Measurements from ENCODE around the gene SYT2.
"Not testable (repeated sequence)": the region's sequence is repeated elsewhere in the genome, so short reads cannot be mapped to it uniquely, and the experiment has no call there.

The SYT2 gene

DNA sequence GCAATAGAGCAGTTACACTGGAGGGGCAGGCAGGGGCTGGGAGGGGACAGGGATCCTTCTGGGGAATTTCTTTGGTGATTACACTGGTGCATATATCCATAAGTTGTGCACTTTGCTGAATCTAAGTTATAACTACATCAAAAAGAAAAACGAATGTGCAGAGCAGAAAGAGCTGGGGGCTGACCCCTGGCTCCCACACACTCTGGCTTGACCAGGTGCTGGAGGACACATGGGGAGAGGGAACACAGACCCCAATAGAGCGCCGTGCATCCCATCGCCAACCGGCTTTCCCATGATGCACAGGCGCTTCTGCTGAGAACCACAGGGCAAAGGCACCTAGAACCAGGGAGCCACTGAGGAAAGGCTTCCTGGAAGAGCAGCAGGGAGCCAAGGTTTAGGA lies 80.2 kb downstream of the SYT2 start:
- H3K27me3 ChIP-seq (ENCODE audit: control insufficient read depth, insufficient read depth, low read length); H3K9me3 ChIP-seq (ENCODE audit: control insufficient read depth, insufficient read depth, low read length); H3K4me1 ChIP-seq (ENCODE audit: control insufficient read depth, insufficient read depth, low read length); H3K27ac ChIP-seq (ENCODE audit: low read depth, low read length); H3K4me3 ChIP-seq (ENCODE audit: low read depth, low read length); H3K36me3 ChIP-seq (ENCODE audit: control insufficient read depth, insufficient read depth, low read length); H3K9ac ChIP-seq (ENCODE audit: low read depth, low read length): not testable (repeated sequence)

DNA sequence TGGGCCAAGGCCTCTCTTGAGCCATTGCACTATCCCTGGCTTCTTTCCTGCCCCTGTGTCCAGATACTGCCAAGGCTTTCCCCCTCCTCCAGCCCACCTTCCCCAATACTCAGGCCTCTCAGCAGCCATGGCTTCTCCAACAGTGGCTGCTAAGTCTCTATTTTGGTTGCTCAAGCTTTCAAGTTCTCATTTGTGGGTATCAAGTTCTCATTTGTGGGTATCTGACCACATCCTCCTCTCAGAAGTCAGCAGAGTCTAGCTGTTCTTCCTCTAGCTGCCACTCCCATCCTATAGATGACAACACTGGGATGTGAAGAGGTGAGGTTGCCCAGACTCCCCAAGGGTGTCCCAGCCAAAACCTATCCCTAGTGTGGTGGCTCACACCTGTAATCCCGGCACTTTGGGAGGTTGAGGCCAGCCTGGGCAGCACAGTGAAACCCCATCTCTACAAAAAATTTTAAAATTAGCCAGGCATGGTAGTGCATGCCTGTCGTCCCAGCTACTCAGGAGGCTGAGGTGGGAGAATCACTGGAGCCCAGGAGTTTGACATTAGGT lies 80.9 kb downstream of the SYT2 start:
- not testable (repeated sequence) for H3K36me3 ChIP-seq (ENCODE audit: control insufficient read depth, insufficient read depth, low read length); H3K4me3 ChIP-seq (ENCODE audit: low read depth, low read length); H3K27ac ChIP-seq (ENCODE audit: low read depth, low read length); H3K9ac ChIP-seq (ENCODE audit: low read depth, low read length); H3K4me1 ChIP-seq (ENCODE audit: control insufficient read depth, insufficient read depth, low read length); H3K27me3 ChIP-seq (ENCODE audit: control insufficient read depth, insufficient read depth, low read length); H3K9me3 ChIP-seq (ENCODE audit: control insufficient read depth, insufficient read depth, low read length)

DNA sequence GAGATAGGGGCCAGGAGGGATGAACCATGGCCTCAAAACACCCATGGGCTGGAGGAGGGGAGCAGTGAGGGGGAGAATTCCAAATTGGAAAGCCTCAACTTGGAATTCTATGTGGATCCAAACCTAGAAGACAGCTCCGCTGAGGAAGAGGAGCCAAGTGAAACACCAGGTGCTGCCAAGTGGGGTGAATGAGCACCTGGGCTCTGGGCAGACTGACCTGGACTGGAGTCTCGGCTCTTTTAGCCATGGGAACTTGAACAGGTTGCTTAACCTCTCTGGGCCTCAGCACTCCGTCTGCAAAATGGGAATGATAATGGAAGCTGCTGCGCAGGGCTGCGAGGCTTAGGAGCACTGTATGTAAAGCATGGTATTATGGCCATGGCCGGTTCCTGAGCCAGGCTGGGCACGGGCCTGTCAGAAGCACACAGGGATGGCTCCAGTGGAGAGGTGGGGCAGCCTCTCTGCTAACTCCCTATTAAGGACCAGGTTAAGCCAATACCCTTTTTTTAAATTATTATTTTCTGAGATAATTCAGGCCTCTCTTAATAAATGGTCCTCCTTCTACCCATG lies 81.5 kb downstream of the SYT2 start:
- no peaks in the 10 kb centered on the region for H3K36me3 ChIP-seq (ENCODE audit: control insufficient read depth, insufficient read depth, low read length)
- H3K4me1 ChIP-seq (ENCODE audit: control insufficient read depth, insufficient read depth, low read length): no peaks in the 10 kb centered on the region

DNA sequence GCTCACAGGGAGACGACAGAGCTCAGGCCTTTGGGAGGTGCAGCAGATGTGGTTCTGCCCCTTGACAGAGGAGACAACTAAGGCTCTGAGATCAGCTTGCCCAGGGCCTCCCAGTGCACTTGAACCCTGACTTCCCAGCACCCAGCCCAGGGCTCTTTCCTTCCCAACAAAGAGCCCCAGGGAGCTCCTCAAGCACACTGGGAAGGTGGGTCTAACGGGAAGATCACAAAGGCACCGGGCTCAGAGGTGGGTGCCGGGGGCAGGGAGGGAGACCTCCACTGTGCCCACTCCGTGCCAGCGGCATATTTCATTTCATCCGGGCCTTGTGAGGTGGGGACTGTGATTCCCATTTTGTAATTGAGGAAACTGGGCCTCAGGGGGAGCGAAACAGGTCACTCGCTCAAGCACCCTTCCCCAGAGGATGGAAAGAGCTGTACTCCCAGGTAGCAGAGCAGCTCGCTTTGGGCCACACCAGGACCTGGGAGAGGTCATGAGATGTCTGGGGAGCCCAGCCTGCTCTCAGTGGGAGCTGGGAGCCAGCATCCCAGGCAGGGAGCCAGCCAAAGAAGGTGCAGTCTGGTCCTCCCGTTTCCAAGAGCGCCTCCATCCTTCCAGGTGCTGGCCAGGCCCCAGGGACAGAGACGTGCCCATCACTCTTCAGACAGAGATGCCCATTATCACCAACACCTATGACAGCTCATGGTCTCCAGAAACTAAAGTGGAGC lies 82.3 kb downstream of the SYT2 start:
- H3K4me3 ChIP-seq (ENCODE audit: low read depth, low read length): no peak overlapping the region
- H3K4me1 ChIP-seq (ENCODE audit: control insufficient read depth, insufficient read depth, low read length): no peaks in the 10 kb centered on the region; the same call in 1 of the 2 replicates
- no peak overlapping the region for H3K27ac ChIP-seq (ENCODE audit: low read depth, low read length)
- no peaks in the 10 kb centered on the region for H3K36me3 ChIP-seq (ENCODE audit: control insufficient read depth, insufficient read depth, low read length)
- no peaks in the 10 kb centered on the region for H3K9me3 ChIP-seq (ENCODE audit: control insufficient read depth, insufficient read depth, low read length)
- H3K9ac ChIP-seq (ENCODE audit: low read depth, low read length): no peak overlapping the region
- H3K27me3 ChIP-seq (ENCODE audit: control insufficient read depth, insufficient read depth, low read length): no peaks in the 10 kb centered on the region

More for the DNA sequence above, 81.5 kb downstream of the SYT2 start:
- H3K9ac ChIP-seq (ENCODE audit: low read depth, low read length): no peak overlapping the region
- no peaks in the 10 kb centered on the region for H3K9me3 ChIP-seq (ENCODE audit: control insufficient read depth, insufficient read depth, low read length)
- H3K4me3 ChIP-seq (ENCODE audit: low read depth, low read length): no peak overlapping the region
- no peaks in the 10 kb centered on the region for H3K27me3 ChIP-seq (ENCODE audit: control insufficient read depth, insufficient read depth, low read length)
- no peak overlapping the region for H3K27ac ChIP-seq (ENCODE audit: low read depth, low read length)

DNA sequence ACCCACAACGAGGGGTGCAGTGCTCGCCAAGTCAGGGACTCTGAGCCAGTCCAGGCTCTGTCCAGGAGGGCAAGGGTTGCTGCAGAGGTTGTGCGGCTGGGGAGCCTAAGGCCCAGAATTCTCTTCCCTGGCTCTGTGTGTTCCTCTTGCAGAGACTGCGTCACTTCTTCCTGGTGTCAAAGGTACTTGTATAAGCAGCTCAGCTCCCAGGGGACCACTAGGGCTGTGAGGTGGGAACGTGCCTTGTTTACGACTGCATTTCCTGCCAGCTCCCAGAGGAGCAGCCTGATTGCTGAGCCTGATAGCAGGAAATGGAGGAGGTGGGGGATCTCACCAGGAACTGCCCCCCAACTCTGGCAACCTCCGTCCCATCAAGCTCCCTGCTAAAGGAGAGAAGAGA lies 83.2 kb downstream of the SYT2 start:
- not testable (repeated sequence) for H3K4me1 ChIP-seq (ENCODE audit: control insufficient read depth, insufficient read depth, low read length); H3K27me3 ChIP-seq (ENCODE audit: control insufficient read depth, insufficient read depth, low read length); H3K4me3 ChIP-seq (ENCODE audit: low read depth, low read length); H3K36me3 ChIP-seq (ENCODE audit: control insufficient read depth, insufficient read depth, low read length); H3K9ac ChIP-seq (ENCODE audit: low read depth, low read length); H3K27ac ChIP-seq (ENCODE audit: low read depth, low read length); H3K9me3 ChIP-seq (ENCODE audit: control insufficient read depth, insufficient read depth, low read length)

DNA sequence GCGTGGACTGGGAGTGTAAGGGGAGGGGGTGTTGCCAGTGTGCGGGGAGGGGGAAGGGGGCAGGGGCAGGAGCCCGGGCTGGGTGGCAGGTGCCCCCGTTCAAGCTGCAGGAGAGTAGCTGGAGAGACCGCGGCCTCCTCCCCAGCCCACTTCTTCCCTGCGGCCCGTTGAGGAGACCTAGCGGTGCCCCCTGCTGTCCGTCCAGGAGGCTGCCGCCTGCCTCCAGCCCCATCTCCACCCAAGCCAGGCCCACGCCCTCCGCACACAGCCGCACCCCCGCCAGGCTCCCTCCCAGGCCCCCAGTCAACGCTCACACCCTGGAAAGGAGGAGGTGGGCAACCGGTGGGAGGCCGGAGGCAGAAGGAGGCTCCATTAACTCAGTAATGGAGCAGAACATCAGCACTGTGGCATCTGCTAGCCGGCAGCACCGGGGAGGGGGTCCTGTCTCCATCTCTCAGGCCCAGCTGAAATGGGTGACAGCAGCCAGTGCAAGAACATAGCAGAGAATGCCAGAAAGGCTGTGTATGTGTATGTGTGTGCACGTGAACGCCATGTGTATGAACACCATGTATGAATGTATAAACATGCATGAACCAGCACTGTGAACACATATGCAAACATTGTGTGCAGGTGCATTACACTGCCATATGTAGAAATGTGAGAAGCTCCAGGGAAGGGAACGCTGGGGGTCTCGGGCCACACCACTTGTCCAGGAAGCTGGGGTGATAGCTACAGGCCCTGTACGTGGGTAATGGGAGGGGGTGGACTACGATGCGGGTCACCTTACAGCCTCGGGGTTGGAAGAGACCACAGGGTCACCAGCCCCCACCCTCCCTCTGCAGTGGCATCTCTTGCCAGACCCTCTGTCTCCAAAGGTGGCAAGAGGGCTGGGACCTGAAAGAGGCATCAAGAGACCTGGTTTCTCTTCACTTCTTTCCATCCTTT lies 84.6 kb downstream of the SYT2 start:
- Histone ChIP-seq H3K27me3 (ENCODE audit: control insufficient read depth, insufficient read depth, low read length) (no peaks in the 10 kb centered on the region), H3K36me3 (ENCODE audit: control insufficient read depth, insufficient read depth, low read length) (no peaks in the 10 kb centered on the region), H3K9me3 (ENCODE audit: control insufficient read depth, insufficient read depth, low read length) (no peaks in the 10 kb centered on the region), H3K4me3 (ENCODE audit: low read depth, low read length) (no peak overlapping the region), H3K9ac (ENCODE audit: low read depth, low read length) (no peak overlapping the region), H3K27ac (ENCODE audit: low read depth, low read length) (no peak overlapping the region), H3K4me1 (ENCODE audit: control insufficient read depth, insufficient read depth, low read length) (no peaks in the 10 kb centered on the region; the same call in 1 of the 2 replicates)

DNA sequence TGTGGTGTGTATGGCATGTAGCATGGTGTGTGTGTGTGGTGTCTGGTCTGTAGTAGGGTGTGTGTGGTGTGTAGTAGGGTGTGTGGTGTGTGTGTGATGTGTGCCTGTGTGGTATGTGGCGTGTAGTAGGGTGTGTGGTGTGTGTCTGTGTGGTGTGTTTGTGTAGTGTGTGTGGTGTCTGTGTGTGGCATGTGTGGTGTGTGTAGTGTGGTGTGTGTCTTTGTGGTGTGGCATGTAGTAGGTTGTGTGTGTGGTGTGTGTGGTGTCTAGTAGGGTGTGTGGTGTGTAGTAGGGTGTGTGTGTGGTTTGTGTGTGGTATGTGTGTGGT lies 85.5 kb downstream of the SYT2 start:
- no peaks in the 10 kb centered on the region for H3K27me3 ChIP-seq (ENCODE audit: control insufficient read depth, insufficient read depth, low read length)
- H3K27ac ChIP-seq (ENCODE audit: low read depth, low read length): no peak overlapping the region
- no peaks in the 10 kb centered on the region for H3K9me3 ChIP-seq (ENCODE audit: control insufficient read depth, insufficient read depth, low read length)
- no peak overlapping the region for H3K4me3 ChIP-seq (ENCODE audit: low read depth, low read length)
- H3K9ac ChIP-seq (ENCODE audit: low read depth, low read length): no peak overlapping the region
- H3K36me3 ChIP-seq (ENCODE audit: control insufficient read depth, insufficient read depth, low read length): no peaks in the 10 kb centered on the region
- H3K4me1 ChIP-seq (ENCODE audit: control insufficient read depth, insufficient read depth, low read length): no peaks in the 10 kb centered on the region; the same call in 1 of the 2 replicates

DNA sequence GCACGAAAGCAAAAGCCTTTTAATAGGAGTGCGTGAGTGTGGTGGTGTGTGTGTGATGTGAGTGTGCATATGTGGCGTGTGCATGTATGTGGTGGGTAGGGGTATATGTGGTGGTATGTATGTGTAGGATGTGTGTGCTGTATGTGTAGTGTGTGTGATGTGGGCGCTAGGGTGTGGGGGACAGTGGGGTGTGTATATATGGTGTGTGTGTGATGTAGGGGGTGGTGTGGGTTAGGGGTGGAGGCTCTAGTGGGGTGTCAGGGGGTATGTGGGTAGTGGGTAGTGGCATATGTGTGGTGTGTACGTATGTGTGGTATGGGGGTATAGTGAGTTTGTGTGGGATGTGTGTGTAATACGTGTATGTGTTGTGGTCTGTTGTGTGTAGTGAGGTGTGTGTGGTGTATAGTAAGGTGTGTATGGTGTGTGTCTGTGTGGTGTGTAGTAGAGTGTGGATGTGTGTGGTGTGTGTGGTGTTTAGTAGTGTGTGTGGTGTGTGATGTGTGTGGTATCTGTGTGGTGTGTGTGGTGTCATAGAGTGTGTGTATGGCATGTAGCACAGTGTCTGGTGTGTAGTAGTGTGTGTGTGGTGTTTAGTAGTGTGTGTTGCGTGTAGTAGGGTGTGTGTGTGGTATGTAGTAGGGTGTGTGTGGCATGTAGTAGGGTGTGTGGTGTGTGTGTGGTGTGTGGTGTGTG lies 86.0 kb downstream of the SYT2 start:
- H3K4me3 ChIP-seq (ENCODE audit: low read depth, low read length): no peak overlapping the region
- H3K27ac ChIP-seq (ENCODE audit: low read depth, low read length): no peak overlapping the region
- no peaks in the 10 kb centered on the region for H3K36me3 ChIP-seq (ENCODE audit: control insufficient read depth, insufficient read depth, low read length)
- H3K27me3 ChIP-seq (ENCODE audit: control insufficient read depth, insufficient read depth, low read length): no peaks in the 10 kb centered on the region
- no peaks in the 10 kb centered on the region; the same call in 1 of the 2 replicates for H3K4me1 ChIP-seq (ENCODE audit: control insufficient read depth, insufficient read depth, low read length)
- H3K9ac ChIP-seq (ENCODE audit: low read depth, low read length): no peak overlapping the region
- H3K9me3 ChIP-seq (ENCODE audit: control insufficient read depth, insufficient read depth, low read length): no peaks in the 10 kb centered on the region

DNA sequence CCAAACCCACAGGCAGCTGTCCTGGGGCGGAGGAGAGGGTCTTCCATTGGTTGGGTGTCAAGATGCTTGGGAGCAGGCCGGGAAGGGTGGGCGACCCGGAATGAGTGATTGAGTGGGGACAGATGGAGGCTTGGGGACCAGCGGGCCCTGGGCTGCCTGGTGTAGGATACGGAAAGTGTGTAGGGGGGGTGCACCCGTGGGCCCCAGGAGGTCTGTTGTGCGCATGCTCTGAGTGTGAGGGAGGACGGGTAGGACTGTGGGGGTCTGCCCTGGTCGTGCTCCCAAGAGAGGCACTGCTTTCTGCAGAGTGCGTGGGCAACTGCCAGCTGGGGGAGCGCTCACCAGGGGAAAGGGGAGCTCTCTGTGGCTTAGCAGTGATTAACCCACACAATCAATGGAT lies 86.8 kb downstream of the SYT2 start:
- not testable (repeated sequence) for H3K9me3 ChIP-seq (ENCODE audit: control insufficient read depth, insufficient read depth, low read length); H3K27me3 ChIP-seq (ENCODE audit: control insufficient read depth, insufficient read depth, low read length); H3K4me3 ChIP-seq (ENCODE audit: low read depth, low read length); H3K9ac ChIP-seq (ENCODE audit: low read depth, low read length); H3K4me1 ChIP-seq (ENCODE audit: control insufficient read depth, insufficient read depth, low read length); H3K27ac ChIP-seq (ENCODE audit: low read depth, low read length); H3K36me3 ChIP-seq (ENCODE audit: control insufficient read depth, insufficient read depth, low read length)

DNA sequence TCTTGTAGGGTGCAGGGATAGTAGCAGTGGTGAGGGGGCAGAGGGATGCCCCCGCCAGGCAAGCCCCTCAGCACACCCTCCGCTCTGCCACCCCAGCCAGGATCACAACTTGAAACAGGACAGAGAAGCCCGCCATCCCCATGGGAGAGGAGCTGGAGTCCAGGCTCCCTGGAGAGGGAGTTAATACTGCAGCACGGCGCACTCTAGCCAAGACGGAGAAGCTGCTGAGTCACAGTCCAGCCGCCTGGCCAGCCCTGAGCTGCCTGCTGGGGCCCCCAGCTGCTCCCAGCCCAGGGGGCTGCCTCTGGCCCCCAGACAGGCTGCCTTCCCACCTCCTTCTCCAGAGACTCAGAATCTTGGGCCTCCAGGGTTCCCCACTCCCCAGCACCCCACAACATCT lies 87.2 kb downstream of the SYT2 start:
- no peaks in the 10 kb centered on the region for H3K9me3 ChIP-seq (ENCODE audit: control insufficient read depth, insufficient read depth, low read length)
- no peak overlapping the region for H3K27ac ChIP-seq (ENCODE audit: low read depth, low read length)
- H3K4me1 ChIP-seq (ENCODE audit: control insufficient read depth, insufficient read depth, low read length): peaks cover 6% of the 10 kb centered on the region
- H3K27me3 ChIP-seq (ENCODE audit: control insufficient read depth, insufficient read depth, low read length): no peaks in the 10 kb centered on the region
- no peaks in the 10 kb centered on the region for H3K36me3 ChIP-seq (ENCODE audit: control insufficient read depth, insufficient read depth, low read length)
- no peak overlapping the region for H3K4me3 ChIP-seq (ENCODE audit: low read depth, low read length)
- H3K9ac ChIP-seq (ENCODE audit: low read depth, low read length): no peak overlapping the region

Measured in HUES48 (cell line).